GM18520 (cell line): ENCODE measurements around the gene ITGA2B.
"Not testable (repeated sequence)": the region's sequence is repeated elsewhere in the genome, so short reads cannot be mapped to it uniquely, and the experiment has no call there.

Experiments
- ATAC-seq: cut with Tn5 transposase; IDR thresholded peaks from one replicate; pipeline ENCODE4 v1.9.1; 2021; ENCODE audit not compliant: unreplicated experiment

The ITGA2B gene

GRCh38 chr17:44369414-44370023, 19.9 kb downstream of the ITGA2B start:
- not testable (repeated sequence) for ATAC-seq

GRCh38 chr17:44368391-44369243, 20.8 kb downstream of the ITGA2B start:
- not testable (repeated sequence) for ATAC-seq

- no peak for ATAC-seq
Observed at GRCh38 chr17:44367231-44367979, 22.0 kb downstream of the ITGA2B start.

- not testable (repeated sequence) for ATAC-seq
Observed at GRCh38 chr17:44365051-44365450, 24.4 kb downstream of the ITGA2B start.

- no peak for ATAC-seq
Observed at GRCh38 chr17:44363613-44364159, 25.8 kb downstream of the ITGA2B start, which contains the start of gene FAM171A2. TSS of gene FAM171A2 (minus strand) at chr17:44363853. CDS start at chr17:44363714, 139 bp downstream.

- ATAC-seq = no peak
Observed at GRCh38 chr17:44362949-44363612, 26.4 kb downstream of the ITGA2B start.

GRCh38 chr17:44362459-44362948, 26.9 kb downstream of the ITGA2B start:
- no peak for ATAC-seq

GRCh38 chr17:44361292-44362260, 27.9 kb downstream of the ITGA2B start:
- ATAC-seq = no peak

- ATAC-seq = no peak
Observed at GRCh38 chr17:44360826-44361225, 28.6 kb downstream of the ITGA2B start.

GRCh38 chr17:44360144-44360533, 29.3 kb downstream of the ITGA2B start:
- ATAC-seq = no peak

GRCh38 chr17:44359458-44360143, 29.8 kb downstream of the ITGA2B start:
- no peak for ATAC-seq

- ATAC-seq = no peak
Observed at GRCh38 chr17:44359006-44359405, 30.4 kb downstream of the ITGA2B start.

GRCh38 chr17:44358066-44358465, 31.4 kb downstream of the ITGA2B start:
- ATAC-seq = no peak

- no peak for ATAC-seq
Observed at GRCh38 chr17:44356241-44356640, 33.2 kb downstream of the ITGA2B start.

- no peak for ATAC-seq
Observed at GRCh38 chr17:44355642-44356099, 33.8 kb downstream of the ITGA2B start.

GRCh38 chr17:44354582-44355561, 34.6 kb downstream of the ITGA2B start:
- ATAC-seq = no peak

GRCh38 chr17:44353672-44354331, 35.6 kb downstream of the ITGA2B start:
- ATAC-seq = no peak
